GM12864 (cell line): ENCODE data around the gene PPIH.

Experiments used
- DNase-seq: peaks from one replicate; pipeline ENCODE4 v3.0.0-alpha.2; 2011; ENCODE audit warnings: low read depth
- H3K4me3 ChIP-seq: 2 replicates; pipeline ENCODE4 v1.5.1; 2011; ENCODE audit warnings: mild to moderate bottlenecking, low read depth, low read length, control low read depth
- CTCF ChIP-seq: IDR thresholded peaks from 2 replicates; pipeline ENCODE4 v1.5.1; 2011; ENCODE audit warnings: low read depth, mild to moderate bottlenecking, moderate library complexity, low read length, control low read depth, inconsistent platforms; ENCODE audit errors: missing control alignments

PPIH gene

GRCh38 chr1:42657201-42657600 is 1.0 kb upstream of the PPIH start:
- no peak for TF ChIP-seq CTCF
- no peak for DNase-seq
- no peak overlapping the region for H3K4me3 ChIP-seq

- TF ChIP-seq CTCF: no peak
- peak overlapping the region; percentile 71 for H3K4me3 ChIP-seq
- DNase-seq: no peak
Measured at GRCh38 chr1:42658877-42659337, 684 bp downstream of the PPIH start.

GRCh38 chr1:42660907-42661500 is 2.8 kb downstream of the PPIH start:
- no peak overlapping the region for H3K4me3 ChIP-seq
- no peak for TF ChIP-seq CTCF
- DNase-seq: no peak

- no peak overlapping the region for H3K4me3 ChIP-seq
- no peak for DNase-seq
- no peak for TF ChIP-seq CTCF
Measured at GRCh38 chr1:42669936-42670335, 11.7 kb downstream of the PPIH start.

GRCh38 chr1:42670425-42670824 is 12.2 kb downstream of the PPIH start:
- no peak for TF ChIP-seq CTCF
- no peak for DNase-seq
- H3K4me3 ChIP-seq: no peak overlapping the region

- no peak overlapping the region for H3K4me3 ChIP-seq
- TF ChIP-seq CTCF: no peak
- DNase-seq: no peak
Measured at GRCh38 chr1:42674214-42674613, 16.0 kb downstream of the PPIH start.

- DNase-seq: no peak
- H3K4me3 ChIP-seq: no peak overlapping the region
- TF ChIP-seq CTCF: no peak
Measured at GRCh38 chr1:42674682-42675081, 16.5 kb downstream of the PPIH start.
